Stimulated activated CD4-positive, alpha-beta T cell treated with anti-CD3 and anti-CD28 coated beads, Interleukin-12 subunit alpha, Interleukin-12 subunit beta, amount 100 ng/mL, for 4 hours (primary cell): ENCODE results near the gene LRIG3.
"Not testable (repeated sequence)": the region's sequence is repeated elsewhere in the genome, so short reads cannot be mapped to it uniquely, and the experiment has no call there.

Experiments
- DNase-seq: peaks from one replicate; pipeline ENCODE4 v3.0.0-alpha.2; 2020

The LRIG3 gene

DNA sequence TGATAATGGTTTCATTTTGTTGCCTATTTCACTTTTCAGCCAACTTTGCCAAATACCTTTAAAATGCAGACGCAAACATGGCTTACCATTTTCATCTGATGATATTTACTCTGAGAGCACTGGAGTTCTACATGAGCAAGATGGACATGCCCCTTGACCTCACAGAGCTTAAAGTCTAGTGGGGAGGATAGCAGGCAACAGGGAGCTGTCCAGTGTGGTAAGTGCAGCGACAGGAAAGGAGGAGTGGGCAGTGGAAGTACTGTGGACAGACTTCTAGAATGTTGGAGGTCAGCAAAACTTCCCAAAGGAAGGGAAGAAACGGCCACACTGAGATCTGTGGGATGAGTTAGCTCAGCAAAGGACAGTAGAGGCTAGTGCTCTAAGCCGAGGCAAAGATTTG lies 25.3 kb downstream of the LRIG3 start:
- DNase-seq = no peak

DNA sequence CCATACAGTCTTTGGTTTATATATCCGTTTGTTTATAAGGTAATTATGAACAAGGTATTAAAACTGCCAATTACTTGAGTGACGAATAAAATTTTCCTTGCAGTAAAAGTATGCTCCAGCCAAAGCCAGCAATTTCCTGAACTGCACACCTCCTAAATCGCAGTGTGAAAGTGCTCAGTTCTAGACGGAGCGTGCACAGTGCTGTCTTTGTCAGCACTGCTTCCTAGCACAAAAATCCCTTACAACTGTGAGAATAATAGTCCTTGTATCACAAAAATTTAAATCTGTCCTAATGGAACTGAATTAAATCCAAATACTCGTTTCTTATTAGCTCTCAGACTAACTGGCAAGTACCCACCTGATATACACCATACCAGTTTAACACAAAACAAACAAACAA lies 26.3 kb downstream of the LRIG3 start:
- no peak for DNase-seq

DNA sequence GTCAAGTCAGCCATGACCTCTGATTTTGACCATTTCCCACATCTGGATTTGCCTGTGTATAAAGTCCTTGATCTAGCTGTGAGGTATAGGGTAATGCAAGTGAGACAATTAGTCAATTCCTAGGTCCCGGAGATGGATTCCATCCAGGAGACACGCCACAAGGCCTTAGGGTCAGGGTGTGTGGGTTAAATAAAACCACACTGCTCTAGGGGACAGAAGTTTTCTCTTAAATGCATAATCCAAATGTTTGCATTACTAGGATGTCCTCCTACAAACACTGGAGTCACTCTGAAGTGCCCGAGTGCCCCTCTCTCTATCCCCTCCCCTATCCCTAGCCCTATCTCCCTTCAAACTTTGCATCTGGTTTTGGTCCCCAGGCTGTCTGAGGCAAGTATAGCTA lies 26.8 kb downstream of the LRIG3 start:
- DNase-seq = no peak

GRCh38 chr12:58889557-58889956 lies 30.7 kb downstream of the LRIG3 start:
- DNase-seq = no peak

DNA sequence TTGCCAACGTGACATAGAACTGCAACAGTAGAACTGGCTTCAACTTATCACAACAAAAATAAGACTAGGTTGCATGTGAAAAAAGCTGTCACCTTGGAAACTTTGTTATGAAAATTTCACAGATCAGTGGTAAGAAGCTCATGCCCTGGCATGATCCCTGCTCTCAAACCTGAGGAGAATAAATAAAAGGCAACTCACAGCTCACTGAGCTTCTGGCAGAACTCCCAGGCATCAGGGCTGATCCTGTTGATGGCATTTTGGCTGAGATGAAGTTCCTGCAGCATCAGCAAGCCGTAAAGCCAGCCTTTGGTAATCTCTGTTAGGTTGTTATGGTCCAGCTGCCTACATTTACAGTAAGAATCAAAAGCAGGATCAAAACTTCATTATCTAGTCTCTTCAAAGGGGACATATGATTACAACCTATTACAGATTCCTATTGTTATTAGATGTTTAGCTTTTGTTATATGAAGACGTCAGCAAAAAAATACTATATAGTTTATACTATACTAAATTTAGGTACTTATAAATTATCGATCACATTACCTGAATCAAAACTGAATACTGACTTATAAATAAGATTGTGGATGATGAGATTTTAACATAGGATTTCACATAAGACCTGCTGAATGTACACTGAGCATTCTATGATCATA lies 32.0 kb downstream of the LRIG3 start:
- no peak for DNase-seq

GRCh38 chr12:58887068-58887467 lies 33.2 kb downstream of the LRIG3 start:
- DNase-seq = no peak

DNA sequence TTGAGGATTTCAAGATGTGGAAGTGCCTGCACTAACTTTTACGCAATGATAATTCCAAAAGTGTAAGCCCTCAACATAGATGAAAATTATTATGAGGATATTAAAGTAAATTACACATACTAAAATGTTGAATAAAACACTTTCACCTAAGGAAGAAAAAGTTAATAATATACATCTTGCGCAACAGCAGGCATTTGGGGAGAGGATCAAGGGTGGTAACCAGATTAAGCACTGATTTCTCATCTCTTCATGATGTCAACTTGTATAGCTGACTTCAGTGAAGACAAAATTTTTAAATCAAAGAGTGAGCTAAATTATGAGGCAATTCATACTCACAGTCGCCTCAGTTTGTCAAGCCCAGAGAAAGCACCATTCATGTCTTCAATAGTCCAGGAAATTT lies 33.8 kb downstream of the LRIG3 start:
- no peak for DNase-seq

DNA sequence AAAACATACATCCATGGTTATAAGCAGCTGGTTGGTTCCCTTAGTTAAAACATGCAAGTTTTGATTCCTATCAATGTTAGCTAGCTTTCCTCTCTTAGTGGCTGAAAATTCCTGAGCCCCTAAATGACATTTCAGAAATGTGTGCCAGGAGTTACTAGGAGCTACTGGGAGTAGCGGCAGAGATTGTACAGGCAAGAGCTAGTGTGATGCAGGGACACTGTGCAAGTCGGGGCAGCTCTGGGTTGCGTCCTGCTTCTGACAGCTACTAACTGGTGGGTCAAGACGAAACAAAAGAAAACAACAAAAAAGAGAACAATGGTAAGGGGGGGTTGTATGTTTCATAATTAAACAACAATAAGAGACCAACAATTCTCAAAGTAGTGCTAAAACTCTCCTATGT lies 35.4 kb downstream of the LRIG3 start:
- DNase-seq = no peak

DNA sequence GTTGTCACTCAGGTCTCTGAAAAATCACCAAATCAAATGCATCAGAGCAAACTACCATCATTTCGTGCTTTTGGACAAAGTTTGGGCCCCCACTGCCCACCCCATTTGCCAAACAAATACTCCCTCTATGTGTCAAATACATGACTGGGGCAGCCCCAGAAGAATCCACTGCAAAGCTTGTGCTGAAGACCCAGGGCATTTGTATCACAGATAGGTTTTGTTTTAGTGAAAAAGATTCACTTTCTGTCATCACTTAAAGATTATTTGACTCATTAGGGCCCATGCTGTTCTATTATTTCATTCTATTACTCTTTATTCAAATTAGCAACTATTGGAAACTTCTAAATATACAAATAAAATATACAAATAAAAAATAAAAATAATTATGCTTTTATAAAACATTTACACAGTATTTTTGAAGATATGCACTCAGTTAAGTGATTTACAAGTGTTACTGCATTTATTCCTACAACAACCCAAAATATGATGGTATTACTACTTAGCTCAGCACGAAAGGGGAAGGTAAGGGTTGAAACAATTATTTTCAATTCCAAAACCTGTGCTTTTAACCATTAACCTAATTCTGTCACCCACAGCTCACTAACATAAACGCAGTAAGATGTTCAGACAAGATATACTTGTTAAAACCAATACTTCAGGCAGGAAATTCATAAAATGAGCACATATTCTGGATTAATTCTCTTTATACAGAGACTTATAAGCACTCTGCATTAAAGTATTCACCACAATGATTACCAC lies 36.5 kb downstream of the LRIG3 start:
- DNase-seq = no peak

DNA sequence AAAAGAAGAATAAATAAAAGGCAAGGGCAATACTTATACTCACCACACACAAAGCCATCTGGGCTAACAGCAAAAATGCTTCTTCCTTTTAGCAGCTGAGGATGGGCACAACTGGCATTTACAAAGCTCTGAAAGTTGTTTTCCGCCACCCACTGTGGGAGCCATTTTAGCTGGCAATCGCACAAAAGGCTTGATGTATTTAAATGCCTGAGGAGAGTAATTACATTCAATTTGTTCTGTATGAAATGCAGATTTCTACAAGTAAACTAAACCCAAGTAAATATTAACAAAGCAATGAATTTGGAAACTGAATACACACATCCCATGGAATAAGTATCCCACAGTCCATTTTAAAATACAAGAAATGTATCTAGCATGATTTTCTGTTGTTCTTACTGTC lies 37.5 kb downstream of the LRIG3 start:
- no peak for DNase-seq

DNA sequence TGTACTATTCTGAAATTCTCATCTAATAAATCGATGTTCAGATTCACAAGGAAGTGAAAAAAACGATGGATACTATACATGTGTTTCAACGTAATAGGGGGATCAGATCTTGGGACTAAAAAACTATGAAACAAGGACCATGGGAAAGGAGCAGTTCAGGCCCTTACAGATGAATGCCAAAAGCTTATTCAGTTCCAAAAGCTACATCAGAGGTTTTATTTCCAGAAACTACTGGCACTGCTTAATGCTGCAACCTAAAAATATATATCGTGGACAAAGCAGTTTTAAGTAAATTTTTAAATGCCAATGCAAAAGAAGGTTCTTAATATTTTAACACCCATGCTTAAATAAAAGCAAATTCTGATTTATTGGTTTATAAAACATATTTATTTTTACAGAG lies 38.5 kb downstream of the LRIG3 start:
- DNase-seq = no peak

GRCh38 chr12:58880639-58881038 lies 39.7 kb downstream of the LRIG3 start:
- no peak for DNase-seq

GRCh38 chr12:58877243-58877743 lies 43.0 kb downstream of the LRIG3 start:
- DNase-seq = no peak

GRCh38 chr12:58873496-58873895 lies 46.8 kb downstream of the LRIG3 start:
- no peak for DNase-seq

DNA sequence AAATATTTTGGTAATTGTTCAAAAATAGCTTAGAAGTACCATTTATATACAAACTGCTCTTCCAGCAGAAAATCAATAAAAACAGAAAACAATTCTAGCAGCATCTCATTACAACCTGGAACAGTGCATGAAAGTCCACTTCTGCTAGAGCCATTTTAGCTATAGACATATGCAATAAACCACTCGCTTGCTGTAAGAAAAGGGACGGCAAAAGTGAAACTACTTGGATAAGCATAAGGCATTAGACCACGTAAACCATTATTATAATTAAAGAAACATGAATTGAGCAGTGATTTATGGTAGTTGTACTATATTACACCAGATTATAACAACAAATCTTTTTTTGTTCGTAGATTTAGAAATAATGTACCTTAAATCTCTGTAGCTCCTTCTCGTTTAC lies 48.7 kb downstream of the LRIG3 start:
- no peak for DNase-seq

GRCh38 chr12:58870595-58870994 lies 49.7 kb downstream of the LRIG3 start:
- no peak for DNase-seq

DNA sequence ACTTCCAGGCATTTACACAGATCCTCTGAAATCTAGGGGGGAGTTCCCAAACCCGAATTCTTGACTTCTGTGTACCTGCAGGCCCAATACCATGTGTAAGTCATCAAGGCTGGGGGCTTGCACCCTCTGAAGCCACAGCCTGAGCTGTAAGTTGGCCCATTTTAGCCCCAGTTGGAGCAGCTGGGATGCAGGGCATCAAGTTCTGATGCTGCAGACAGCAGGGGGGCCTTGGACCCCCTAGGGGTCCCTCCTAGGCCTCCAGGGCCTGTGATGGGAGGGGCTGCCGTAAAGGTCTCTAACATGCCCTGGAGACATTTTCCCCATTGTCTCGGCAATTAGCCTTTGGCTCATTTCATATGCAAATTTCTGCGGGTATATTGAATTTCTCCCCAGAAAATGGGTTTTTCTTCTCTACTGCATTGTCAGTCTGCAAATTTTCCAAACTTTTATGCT lies 59.5 kb downstream of the LRIG3 start:
- no peak for DNase-seq

DNA sequence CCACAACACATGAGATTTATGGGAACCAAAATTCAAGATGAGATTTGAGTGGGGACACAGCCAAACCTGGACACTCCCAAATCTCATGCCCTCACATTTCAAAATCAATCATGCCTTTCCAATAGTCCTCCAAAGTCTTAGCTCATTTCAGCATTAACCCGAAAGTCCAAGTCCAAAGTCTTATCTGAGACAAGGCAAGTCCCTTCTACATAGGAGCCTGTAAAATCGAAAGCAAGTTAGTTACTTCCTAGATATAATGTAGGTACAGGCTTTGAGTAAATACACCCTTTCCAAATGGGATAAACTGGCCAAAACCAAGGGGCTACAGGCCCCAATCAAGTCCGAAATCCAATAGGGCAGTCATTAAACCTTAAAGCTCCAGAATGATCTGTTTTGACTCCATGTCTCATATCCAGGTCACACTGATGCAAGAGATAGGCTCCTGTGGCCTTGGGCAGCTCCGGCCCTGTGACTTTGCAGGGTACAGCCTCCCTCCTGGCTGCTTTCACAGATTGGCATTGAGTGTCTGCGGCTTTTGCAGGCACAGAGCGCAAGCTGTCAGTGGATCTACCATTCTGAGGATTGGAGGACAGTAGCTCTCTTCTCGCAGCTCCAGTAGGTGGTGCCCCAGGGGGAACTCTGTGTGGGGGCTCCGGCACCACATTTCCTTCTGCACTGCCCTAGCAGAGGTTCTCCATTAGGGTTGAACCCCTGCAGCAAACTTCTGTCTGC lies 60.1 kb downstream of the LRIG3 start:
- DNase-seq = no peak

DNA sequence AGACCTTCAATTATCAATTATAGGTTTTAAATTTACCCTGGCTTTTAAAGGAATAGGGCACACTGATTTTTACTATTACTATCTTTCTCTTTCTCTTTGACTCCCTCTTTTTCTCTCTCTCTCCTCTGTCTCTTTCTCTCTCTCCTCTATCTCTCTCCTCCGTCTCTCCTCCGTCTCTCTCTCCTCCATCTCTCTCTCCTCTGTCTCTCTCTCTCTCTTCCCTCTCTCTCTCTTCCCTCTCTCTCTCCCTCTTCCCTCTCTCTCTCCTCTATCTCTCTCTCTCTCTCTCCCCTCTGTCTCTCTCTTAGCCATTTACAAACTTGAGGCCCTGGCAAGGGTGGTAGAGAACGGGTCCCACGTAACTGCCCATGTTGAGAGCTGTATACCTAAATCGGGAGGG lies 62.3 kb downstream of the LRIG3 start:
- DNase-seq = no peak

DNA sequence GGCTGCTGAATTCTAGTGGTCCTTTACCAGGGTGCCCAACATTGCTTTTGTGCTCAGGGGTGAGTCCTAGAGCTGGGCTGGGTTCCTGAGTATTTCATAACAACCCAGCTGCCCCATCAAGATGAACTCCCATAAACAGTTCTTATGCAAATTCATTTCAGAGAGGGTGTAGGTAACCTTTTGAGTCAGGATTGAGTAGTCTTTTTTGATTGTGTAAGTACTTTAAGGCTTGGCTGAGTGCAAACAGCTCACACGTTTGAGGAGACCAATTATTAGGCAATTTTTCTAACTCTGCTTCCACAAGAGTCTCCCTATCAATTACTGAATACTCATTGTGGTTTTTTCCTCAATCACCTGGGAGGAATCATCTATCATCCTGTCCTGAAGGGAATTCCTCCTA lies 63.1 kb downstream of the LRIG3 start:
- not testable (repeated sequence) for DNase-seq

DNA sequence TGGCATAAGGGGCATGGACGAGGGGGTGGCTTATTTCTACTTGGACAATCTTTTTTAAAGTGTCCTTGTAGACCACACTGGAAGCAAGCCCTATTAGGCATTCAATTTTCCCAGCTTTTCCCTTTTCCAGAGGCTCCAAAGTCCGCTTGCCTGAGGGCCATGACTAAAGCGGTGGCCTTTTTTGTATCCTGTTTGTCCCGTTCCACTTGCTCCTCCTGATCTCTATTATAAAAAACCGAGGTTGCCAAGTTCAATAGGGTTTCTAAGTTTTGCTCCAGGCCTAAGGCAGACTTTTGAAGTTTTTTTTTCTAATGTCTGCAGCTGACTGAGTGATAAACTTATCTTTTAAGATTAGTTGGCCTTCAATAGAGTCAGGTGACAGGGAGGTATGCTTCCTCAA lies 64.7 kb downstream of the LRIG3 start:
- DNase-seq = not testable (repeated sequence)

DNA sequence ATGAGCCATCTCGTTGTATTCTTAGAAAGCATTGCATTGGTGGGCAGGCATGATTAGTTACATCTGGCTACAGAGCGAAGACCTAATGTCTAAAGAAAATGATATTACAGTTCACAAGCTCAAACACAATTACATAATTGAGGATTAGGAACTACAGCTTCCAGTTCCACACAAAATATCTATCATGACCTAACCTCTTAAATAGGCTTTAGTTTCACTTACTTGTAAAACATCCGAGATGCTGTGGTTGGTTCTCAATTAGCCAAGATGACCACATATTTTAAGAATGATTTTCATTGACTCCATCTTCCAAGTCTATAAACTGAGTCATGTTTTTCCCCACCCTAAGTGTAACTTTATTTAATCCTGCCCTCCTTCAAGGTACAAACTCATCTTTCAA lies 69.5 kb downstream of the LRIG3 start:
- DNase-seq = no peak

DNA sequence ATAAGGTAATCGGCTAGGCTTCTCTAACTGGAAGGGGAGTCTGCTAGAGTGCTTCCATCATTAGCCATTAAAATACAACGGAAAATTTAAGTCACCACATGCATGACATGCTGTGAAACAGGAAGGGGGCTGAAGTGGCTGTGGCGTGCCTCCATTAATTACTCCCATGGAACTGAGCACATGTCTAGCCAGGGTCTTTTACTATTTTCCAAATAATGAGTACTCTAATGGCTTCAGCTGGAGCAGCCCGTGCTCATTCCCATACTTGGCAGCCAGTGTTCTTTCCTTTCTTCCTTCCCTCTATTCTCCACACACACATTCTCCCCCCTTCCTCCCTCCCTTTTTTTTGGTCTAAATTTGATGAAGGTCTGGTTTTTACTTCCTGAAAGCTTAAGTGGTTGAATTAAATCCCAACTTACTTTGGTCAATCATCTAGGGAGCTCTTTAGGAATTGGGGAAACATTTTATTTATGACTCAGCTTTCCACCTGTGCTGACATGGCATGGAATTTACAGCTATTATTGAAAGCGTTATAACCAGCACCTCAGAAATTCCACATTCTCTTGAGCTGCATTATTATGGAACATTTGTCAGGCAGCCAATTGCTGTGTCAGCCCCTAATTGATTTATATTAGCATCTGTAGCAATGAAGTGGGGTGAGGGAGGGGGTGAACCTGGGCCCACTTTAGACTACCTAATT lies 72.3 kb downstream of the LRIG3 start:
- no peak for DNase-seq
